Measurements from ENCODE around the gene NTRK3. TPM values are rescaled to one million over a fixed set of nuclear protein-coding genes. Genes with fewer than 3 reads are reported as not detected.

The NTRK3 gene
- total RNA-seq, 1 donor: under 0.01 TPM

DNA sequence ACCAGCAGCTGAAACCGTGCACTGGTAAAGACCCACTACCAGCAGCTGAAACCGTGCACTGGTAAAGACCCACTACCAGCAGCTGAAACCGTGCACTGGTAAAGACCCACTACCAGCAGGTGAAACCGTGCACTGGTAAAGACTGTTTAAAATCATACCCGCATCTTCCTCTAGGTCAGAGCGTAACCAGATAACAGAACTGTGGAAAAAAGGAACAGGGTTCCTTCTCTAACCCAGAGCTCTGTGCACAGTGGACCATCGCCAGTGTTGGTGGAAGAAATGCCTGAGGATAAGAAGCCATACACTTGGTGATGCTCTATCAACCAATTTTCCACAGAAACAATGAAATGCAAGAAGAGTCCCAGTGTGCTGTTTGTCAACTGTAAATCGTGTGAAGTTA lies 243.4 kb downstream of the NTRK3 start:
- DNase-seq (ENCODE audit: low read depth in 2 of 3, low spot score in 2 of 3): no peak

DNA sequence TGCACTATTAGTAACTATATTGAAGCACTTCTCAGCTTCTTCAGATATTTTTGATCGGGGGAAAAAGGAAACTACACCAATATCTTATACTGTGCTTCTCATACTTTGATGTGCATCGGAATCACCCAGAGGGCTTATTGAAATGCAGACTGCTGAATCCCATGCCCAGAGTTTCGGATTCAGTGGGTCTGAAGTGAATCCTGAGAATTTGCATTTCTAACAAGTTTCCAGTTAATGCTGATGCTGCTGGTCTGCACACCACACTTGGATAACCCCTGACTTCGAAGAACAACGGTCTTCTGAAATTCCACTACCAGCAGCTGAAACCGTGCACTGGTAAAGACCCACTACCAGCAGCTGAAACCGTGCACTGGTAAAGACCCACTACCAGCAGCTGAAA lies 243.9 kb downstream of the NTRK3 start:
- DNase-seq (ENCODE audit: low read depth in 2 of 3, low spot score in 2 of 3): no peak

DNA sequence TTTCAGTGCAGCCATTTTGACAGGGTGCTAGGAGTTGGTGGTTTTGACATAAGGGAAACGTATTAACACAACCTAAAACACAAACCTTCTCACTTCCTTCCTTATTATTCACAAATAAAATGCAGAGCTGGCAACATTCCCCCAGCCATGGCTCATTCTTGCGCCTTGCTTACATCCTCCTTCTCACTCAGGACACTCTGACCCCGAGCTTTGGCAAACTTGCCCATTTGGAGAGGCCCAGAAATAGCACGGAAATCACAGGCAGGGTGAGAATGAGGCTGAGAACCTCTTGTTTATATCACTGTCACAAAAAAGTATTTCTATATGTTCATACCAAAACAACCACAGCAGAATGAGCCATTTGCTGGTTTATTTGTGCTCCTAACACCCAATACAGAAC lies 244.3 kb downstream of the NTRK3 start:
- peak in 1 of 3 donors; percentile 11 for DNase-seq (ENCODE audit: low read depth in 2 of 3, low spot score in 2 of 3)

DNA sequence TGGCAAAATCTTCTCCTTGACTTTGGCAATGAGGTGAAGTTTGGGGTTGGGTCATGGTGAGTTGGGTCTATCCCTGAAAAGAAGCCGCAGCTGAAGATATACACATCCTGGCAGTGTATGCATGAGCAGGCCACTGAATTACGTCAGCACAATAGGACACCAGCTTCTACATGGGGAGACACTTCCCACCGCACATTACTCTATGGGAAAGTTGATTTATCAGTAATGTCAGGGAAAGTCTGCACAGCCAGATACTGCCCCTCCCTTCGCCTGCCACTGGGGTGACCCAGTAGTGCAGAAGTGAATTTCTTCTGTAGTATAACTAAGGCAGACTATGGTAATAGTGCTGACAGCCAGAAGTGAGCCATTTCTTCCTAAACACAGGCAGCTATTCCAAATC lies 245.0 kb downstream of the NTRK3 start:
- DNase-seq (ENCODE audit: low read depth in 2 of 3, low spot score in 2 of 3): no peak

DNA sequence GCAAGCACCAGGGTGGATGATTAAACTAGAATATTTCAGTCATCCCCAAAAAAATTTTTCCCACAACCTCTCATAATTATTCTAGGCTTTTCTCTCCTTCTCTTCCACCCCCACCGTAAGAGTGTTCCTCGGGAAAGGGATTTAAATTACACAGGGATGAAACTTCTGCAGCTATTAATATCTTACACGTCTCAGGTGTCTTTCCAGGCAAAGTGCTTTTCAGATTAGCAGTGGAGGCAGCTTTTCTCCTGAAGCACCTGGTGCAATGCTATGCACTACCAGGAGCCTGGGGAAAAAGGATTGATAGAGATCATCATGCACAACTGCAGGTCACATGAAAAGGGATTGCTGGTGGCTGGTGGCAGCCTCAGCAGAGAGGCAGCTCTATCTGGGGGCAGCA lies 250.4 kb downstream of the NTRK3 start:
- no peak for DNase-seq (ENCODE audit: low read depth in 2 of 3, low spot score in 2 of 3)

DNA sequence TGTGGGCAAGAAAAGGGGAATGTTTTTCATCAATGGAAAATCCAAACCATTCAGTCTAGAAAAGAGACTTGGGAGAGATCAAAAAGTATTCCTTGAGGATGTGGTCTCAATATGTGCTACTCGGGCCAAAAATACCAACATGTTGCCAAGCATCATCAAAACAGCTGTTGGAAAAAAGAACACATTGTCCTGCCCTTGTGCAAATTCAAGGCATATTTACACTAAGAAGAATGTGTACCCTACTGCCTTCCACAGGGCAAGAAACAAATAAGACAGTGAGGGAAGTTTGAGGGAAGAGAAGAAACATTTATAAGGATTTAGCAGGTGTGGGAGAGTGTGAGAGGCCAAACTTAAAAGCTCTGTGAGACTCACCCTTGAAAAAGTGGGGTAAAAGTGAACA lies 252.1 kb downstream of the NTRK3 start:
- no peak for DNase-seq (ENCODE audit: low read depth in 2 of 3, low spot score in 2 of 3)

DNA sequence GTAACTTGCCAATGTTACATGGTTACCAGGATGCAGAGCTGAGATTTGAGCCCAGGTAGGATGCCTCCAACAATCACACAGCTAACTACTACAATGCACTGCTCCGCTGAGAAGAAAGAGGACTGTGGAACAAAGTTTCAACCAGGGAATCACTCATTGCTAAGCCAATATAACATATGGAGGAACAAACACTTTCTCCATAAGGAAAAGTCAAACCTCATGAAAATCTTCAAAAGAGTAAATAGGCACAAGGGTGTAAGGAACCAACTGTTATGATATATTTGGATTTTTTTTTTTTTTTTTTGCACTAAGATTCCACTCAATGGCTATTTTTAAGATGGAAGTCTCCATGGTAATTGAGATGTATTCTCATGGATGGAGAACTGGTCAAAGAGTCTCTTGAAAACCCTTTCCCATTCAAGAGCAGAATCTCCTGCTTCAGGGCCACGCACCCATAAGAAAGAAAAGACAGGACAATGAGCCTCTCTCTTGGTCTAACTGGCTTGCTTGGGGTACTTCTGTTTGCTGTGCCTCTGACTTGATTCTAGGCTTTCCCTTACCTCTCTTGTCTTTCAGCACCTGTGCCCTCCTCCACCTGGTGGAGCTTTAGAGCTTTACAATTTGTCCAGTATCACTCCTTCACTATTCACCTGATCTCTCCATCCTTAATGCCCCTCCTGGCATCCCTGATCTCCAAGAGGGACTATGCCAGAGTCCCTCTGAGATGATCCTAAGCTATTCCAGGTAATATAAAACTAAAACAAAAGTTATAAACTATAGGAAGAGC lies 252.8 kb downstream of the NTRK3 start:
- DNase-seq (ENCODE audit: low read depth in 2 of 3, low spot score in 2 of 3): no peak

DNA sequence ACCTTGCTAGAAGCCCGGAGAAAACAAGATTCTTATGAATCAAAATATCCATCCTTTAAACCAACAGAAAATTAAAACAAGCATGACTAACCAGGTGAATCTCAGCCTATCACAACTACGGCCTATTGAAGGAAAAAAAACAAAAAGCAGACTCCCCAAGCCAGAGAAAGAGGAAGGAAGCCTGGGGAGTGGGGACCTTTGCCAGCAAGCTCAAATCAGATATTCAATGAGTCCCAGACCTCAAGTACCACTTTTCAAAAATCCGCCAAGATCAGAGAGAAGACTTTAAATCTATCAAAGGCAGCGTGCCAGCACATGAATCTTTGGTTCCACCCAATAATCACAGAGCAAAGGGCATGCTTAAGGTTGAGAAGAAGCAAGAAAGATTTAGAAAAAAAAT lies 253.8 kb downstream of the NTRK3 start:
- DNase-seq (ENCODE audit: low read depth in 2 of 3, low spot score in 2 of 3): peak in 2 of 3 donors; percentile 6 to 46

DNA sequence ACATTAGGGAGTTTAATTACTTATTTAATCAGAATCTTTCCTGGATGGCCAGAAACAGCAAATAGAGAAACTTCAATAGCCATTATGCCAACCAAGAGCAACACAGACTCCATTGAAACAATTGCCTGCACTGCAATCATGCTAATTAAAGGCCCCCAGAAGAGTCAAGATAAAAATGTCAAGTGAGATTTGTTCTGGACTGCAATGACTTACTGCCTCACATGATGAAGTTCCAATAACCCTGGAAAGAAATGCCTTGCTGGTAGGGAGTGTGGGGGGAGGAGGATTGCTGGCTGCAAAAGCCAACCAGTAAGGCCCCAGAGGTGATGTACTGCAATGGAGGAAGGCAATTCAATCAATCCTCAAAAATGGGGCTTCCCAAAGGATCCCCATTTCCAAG lies 257.9 kb downstream of the NTRK3 start:
- DNase-seq (ENCODE audit: low read depth in 2 of 3, low spot score in 2 of 3): no peak

DNA sequence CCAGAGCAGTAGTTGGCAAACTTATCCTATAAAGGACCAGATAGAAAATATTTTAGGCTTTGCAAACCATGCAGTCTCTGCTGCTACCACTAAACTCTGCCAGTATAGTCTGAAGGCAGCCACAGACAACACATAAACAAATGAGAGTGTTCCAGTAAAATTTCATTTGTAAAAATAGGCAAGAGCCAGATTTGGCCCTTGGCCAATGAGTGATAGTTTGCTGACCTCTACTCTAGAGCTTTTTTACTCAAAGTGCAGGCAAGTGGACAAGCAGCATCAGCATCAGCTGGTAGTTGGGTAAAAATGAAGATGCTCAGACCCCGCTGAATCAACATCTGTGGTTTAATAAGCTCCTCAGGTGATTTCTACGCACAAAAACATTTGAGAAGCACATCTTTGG lies 269.8 kb downstream of the NTRK3 start:
- DNase-seq (ENCODE audit: low read depth in 2 of 3, low spot score in 2 of 3): no peak

DNA sequence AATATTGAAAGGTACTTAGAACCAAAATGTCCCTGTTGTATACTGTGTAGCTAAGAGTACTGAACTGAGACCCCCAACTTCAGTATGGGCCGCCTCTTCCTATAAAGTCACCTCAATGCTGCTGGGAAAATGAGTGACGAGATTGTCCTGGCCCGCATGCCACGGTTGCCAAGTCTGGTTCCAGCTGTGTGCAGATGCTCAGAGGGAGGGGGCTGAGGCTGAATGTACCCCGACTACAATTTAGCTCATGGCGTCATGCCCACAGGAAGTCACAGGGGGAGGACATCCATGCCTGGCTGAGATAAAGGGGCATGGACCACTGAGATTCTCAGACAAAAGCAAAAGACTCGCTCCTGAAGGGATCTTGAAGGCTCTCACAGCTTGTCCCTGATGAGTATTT lies 271.1 kb downstream of the NTRK3 start:
- no peak for DNase-seq (ENCODE audit: low read depth in 2 of 3, low spot score in 2 of 3)

DNA sequence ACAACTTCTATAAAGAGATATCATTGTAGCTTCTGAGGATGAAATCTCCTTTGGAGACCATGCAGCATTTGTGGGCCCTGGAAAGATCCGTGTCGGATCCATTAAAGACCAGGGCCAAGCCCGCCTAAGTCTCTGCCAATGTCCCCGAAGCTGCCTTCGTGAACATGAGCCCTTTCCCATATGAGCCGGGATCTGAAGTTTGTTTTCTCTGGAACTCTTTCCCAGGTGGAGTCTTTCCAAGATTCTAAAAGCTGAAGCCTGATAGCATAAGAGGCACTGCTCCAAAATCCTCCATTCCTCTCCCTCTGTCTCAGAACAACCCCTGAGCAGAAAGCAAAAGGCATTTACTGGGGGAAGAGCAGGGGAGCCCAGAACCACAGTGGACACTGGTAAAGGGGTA lies 274.6 kb downstream of the NTRK3 start:
- DNase-seq (ENCODE audit: low read depth in 2 of 3, low spot score in 2 of 3): no peak

DNA sequence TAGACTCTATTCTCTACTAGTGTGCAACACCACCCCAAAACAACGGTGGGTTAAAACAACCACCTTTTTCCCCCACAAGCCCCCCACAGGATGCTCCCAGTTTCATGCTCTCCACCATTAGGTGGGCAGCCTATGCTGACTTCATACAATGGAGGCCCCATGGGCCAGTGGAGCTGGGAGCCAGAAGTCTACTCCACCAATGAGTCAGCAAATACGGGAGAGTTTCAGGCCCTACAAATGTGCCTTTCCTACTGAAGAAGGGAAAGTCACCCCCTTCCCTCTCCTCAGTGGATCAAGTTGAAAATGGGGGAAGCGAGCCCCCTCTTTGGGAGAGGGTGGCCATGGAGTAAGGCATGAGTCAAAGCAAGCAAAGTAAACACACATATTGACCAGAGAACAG lies 278.6 kb downstream of the NTRK3 start:
- no peak for DNase-seq (ENCODE audit: low read depth in 2 of 3, low spot score in 2 of 3)

DNA sequence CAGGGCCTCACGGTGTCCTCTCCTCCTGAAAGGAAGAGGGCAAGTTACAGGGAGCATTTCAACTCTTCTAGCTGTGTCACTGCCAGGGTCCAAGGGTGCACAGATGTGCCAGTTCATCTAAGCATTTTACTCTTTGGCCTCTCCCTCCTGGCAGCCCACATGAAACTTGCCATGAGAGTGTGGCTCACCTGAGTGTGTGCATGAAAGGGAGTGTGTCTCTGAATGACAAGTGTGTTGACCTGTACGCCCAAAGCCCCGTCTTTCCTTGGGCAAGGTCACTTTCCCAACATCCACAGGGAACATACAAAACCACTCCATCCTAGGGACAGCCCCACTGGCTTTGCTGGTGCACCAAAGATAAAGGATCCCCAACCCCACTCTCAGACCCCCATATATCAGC lies 280.0 kb downstream of the NTRK3 start:
- no peak for DNase-seq (ENCODE audit: low read depth in 2 of 3, low spot score in 2 of 3)

DNA sequence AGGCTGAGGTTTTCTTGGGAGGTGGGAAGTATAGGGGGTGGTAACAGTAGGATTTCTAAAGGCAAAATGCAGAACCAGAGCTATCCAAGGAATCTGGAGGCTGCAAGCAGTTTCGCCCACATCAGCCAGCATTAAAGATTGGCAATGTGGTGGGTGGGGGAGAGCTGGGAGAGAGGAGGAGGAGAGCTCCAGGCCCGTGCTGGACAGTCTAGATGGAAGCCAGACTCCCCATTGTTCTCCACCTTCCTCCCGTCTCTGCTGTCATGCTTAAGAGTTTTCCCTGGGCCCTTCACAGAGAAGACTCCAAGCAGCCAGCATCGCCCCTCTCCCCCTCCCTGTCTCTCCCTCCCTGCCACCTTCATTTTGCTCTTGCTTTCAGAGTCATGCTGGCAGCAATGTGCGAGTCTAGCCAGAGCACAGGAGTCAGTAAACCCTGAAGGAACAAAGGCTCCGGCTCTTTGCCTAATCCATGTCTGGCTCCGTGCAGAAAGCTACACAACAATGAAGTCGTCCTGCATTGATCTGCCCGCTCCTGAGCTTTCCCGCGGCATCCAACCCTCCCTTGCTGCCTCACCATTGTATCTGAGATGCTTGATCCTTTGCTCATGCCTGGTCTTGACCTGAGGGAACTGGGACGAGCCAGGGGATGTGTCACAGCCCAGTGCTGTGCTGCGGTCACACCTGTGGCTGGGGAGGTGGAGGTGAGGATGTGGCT lies 282.9 kb downstream of the NTRK3 start:
- DNase-seq (ENCODE audit: low read depth in 2 of 3, low spot score in 2 of 3): no peak

DNA sequence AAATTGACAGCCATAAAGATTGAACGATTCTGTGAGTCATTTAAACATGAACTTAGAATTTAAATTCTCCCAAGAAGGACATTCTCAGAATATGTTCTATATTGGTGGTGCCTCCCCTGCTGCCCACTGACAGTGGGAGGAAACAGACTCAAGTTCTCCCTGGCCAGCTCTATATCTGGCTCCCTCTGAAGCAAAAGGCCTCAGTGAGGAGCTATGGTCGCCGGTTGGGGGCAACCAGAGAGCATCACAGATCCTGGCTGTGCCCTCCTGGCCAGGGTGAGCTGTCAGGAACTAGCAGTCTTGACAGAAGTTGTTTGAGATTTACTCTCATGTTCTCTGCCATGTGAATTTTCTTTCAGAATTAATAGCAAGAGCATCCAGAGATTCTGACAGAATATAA lies 285.5 kb downstream of the NTRK3 start:
- DNase-seq (ENCODE audit: low read depth in 2 of 3, low spot score in 2 of 3): no peak

DNA sequence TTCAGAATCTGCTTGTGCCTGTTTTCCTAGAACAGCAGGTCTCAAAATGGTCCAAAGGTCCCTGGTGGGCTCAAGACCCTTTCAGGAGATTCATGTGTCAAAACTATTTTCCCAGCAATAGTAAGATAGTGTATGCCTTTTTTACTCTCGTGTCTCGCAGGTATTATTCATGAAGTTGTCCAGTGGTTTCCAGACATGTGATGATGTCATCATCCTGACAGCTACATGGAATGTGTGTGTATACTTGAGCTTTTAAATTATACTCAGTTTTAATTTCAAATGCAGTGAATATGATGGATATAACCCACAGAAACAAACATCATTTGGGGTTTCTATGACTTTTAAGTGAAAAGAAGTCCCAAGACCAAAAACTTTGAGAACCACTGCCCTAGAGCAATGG lies 288.6 kb downstream of the NTRK3 start:
- DNase-seq (ENCODE audit: low read depth in 2 of 3, low spot score in 2 of 3): no peak

DNA sequence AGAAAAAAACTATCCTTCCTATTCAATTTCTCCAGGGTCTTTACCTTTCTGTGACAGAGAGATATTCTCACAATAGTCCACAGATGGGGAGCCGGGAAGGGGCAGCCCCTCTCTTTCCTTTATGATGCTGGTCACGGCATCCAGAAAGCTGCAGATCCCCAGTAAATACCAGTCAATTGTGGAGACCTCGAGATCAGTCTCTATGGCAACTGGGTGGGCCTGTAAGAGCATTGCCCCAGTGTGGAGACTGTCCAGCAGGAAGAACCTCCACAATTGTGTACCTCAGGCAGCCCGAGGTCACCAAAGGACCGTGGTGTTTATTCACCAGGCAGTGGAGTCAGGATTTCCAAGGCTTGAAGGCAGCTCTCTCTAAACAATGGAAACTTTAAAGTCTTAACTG lies 291.2 kb downstream of the NTRK3 start:
- DNase-seq (ENCODE audit: low read depth in 2 of 3, low spot score in 2 of 3): no peak

DNA sequence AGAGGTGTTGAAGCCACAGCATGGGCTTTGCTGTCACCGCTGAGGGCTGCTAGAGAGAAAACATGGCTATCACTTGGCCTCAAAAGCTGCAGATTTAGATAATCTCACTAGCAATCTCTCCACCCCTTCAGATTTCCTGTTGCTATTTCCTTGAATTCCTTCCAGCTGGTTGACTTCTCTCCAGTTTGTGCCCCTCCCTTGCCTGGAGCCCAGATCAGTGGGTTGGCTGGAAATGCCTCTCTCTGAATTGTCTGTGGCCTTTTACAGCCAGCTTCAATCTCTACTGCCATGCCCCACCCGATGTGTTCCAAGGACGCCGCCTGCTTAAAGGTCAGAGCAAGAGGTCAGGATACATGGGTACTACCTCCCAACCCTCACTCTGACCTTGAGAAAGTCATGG lies 294.1 kb downstream of the NTRK3 start:
- peak in 2 of 3 donors; percentile 20 to 66 for DNase-seq (ENCODE audit: low read depth in 2 of 3, low spot score in 2 of 3)

DNA sequence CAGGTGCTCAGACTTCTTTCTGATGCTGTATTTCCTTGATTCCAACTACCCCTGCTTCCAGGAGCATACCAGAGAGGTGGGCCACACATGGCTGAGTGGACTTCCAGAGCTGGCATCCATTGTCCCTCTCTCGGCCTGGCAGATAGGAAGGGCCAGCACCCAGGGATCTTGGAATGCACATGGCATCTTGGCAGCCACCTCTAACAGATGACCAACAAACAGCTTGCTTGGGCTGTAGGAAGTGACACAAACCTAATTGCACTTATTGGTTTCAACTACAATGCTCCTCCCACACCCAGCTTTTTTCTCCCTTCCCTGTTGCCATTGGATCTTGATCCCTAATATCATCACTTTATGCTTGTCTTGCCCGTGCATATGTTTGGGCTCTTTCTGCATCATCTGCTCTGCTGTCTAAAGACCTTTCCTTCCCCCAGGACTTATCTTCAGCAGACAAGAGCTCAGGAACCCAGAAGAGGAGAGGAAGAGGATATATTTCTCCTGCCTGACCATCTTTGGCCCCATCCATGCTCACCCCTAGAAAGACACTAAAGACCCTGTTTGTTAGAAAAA lies 294.6 kb downstream of the NTRK3 start:
- no peak for DNase-seq (ENCODE audit: low read depth in 2 of 3, low spot score in 2 of 3)

DNA sequence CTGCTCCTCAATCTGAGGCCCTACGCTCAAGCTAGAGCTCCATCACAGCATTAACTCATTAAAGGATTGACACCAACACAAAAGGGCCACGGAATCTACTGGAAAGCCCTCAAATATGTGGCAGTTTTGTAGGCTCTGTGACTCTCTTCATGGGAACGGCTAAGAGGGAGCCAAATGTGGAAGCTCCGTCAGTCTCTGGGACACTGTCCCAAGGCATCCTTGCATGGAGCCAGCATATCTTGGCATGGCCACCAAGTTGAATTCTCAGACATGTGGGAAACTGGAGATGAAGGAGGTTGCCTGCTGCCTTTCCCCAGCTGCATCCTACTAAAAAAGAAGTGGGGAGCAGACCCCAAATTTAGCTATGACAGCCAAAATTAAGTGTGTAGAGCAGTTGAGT lies 296.9 kb downstream of the NTRK3 start:
- DNase-seq (ENCODE audit: low read depth in 2 of 3, low spot score in 2 of 3): no peak

DNA sequence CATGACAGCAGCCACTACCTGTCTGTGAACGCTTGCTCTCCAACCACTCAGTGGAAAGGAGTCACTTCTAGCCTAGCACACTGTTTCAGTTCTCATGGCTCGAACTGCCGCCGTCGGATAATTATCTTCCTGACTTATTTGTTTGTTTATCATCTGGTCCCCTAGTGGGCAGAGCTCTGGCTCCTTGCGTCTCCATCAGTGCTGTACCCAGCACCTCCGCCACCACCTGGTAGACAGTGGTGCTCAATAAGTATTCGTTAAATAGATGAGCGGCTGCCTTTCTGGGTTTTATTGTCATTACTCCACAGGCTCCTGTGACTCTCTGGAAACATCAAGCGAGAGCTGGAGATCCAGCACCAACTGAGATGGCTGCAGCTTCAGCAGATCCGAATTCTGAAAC lies 297.5 kb downstream of the NTRK3 start:
- peak in 1 of 3 donors; percentile 5 for DNase-seq (ENCODE audit: low read depth in 2 of 3, low spot score in 2 of 3)

Measured in hematopoietic multipotent progenitor cell (in vitro differentiated cells).